ENCODE data around the gene KAZN.

GRCh38 chr1:14827870-14828269 is 229.4 kb downstream of the KAZN start:
- TF ChIP-seq, protein P1, sequence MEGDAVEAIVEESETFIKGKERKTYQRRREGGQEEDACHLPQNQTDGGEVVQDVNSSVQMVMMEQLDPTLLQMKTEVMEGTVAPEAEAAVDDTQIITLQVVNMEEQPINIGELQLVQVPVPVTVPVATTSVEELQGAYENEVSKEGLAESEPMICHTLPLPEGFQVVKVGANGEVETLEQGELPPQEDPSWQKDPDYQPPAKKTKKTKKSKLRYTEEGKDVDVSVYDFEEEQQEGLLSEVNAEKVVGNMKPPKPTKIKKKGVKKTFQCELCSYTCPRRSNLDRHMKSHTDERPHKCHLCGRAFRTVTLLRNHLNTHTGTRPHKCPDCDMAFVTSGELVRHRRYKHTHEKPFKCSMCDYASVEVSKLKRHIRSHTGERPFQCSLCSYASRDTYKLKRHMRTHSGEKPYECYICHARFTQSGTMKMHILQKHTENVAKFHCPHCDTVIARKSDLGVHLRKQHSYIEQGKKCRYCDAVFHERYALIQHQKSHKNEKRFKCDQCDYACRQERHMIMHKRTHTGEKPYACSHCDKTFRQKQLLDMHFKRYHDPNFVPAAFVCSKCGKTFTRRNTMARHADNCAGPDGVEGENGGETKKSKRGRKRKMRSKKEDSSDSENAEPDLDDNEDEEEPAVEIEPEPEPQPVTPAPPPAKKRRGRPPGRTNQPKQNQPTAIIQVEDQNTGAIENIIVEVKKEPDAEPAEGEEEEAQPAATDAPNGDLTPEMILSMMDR (IDR thresholded peaks at IDR 0.05), result no peak
- no peak for TF ChIP-seq POLR2A (IDR thresholded peaks at IDR 0.05)
